ENCODE data around the gene MRPS2.

The MRPS2 gene

DNA sequence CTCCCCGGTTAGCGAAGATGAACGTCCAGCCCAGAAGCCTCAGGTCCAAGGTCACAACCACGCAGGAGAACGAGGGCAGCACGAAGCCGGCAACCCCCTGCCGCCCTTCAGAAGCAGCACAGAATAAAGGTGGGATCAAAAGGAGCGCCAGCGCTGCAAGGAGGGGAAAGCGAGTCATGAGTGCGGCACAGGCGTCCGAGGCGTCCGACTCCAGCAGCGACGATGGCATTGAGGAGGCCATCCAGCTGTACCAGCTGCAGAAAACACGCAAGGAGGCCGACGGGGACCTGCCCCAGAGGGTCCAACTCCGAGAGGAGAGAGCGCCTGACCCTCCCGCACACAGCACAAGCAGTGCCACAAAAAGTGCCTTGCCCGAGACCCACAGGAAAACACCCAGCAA, 15.1 kb upstream of the MRPS2 start:
- Histone ChIP-seq H3K27me3 (no peaks in the 10 kb centered on the region), H3K36me3 (peaks cover 20 to 66% (median 48%) of the 10 kb centered on the region in 3 donors), H3K4me3 (no peak overlapping the region), H3K4me1 (peaks cover 0 to 13% (median 7%) of the 10 kb centered on the region in 4 donors), H3K9me3 (no peaks in the 10 kb centered on the region), H3K27ac (no peak overlapping the region)
- TF ChIP-seq, protein P1, sequence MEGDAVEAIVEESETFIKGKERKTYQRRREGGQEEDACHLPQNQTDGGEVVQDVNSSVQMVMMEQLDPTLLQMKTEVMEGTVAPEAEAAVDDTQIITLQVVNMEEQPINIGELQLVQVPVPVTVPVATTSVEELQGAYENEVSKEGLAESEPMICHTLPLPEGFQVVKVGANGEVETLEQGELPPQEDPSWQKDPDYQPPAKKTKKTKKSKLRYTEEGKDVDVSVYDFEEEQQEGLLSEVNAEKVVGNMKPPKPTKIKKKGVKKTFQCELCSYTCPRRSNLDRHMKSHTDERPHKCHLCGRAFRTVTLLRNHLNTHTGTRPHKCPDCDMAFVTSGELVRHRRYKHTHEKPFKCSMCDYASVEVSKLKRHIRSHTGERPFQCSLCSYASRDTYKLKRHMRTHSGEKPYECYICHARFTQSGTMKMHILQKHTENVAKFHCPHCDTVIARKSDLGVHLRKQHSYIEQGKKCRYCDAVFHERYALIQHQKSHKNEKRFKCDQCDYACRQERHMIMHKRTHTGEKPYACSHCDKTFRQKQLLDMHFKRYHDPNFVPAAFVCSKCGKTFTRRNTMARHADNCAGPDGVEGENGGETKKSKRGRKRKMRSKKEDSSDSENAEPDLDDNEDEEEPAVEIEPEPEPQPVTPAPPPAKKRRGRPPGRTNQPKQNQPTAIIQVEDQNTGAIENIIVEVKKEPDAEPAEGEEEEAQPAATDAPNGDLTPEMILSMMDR (IDR thresholded peaks at IDR 0.05): no peak
- intact Hi-C loops (cut with DNase I; ENCODE audit: low total_unique reads): no loop called here
- DNase-seq: no peak

DNA sequence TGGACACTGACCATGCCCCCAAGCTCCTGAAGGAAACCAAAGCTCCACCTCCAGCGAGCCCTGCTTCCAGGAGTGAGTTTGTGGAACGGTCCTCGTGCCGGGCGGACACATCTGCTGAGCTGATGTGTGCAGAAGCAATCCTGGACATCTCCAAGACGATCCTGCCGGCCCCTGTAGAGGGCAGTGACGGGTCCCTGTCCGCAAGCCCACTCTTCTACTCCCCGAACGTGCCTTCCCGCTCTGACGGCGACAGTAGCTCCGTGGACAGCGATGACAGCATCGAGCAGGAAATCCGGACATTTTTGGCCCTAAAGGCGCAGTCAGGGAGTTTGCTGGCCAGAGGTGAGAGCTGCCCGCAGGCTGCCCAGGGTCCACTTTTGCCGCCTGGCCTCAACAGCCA, 14.7 kb upstream of the MRPS2 start:
- Histone ChIP-seq H3K36me3 (peaks cover 20 to 66% (median 48%) of the 10 kb centered on the region in 3 donors), H3K27ac (no peak overlapping the region), H3K4me3 (no peak overlapping the region), H3K4me1 (peaks cover 0 to 8% (median 3%) of the 10 kb centered on the region in 4 donors), H3K9me3 (no peaks in the 10 kb centered on the region), H3K27me3 (no peaks in the 10 kb centered on the region)
- no peak for DNase-seq
- TF ChIP-seq, protein P1 (IDR thresholded peaks at IDR 0.05): no peak
- intact Hi-C loops (cut with DNase I; ENCODE audit: low total_unique reads): no loop called here

DNA sequence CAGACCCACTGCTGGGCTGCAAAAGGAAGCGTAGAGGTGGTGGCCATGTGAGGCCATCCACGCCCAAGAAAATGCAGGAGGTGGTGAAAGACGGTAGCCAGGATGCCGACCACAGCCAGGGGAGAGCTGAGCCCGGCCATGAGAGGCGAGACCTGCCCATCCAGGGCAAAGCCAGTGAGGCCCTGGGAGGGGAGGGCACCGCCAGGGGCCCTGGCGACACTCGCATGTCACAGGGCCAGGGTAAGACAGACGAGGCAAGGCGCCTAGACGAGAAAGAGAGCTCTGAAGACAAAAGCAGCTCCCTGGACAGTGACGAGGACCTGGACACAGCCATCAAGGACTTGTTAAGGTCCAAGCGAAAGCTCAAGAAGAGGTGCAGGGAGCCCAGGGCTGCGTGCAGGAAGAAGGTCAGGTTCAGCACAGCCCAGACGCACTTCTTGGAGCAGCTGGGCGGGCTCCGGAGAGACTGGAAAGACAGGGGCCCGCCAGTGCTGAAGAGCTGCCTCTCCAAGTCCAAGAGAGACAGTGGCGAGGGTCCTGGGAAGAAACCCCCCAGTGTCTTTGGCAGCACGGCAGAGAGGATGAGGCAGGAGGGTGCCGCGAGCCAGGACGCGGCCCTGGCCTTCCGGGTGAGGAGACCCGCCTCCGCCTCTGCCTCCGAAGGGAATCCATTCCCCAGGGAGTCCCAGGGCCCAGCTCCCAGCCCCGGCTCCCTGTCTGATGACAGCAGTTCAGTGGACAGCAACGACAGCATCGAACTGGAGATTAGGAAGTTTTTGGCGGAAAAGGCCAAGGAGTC, 14.0 kb upstream of the MRPS2 start:
- H3K36me3 ChIP-seq: peaks cover 20 to 66% (median 48%) of the 10 kb centered on the region in 3 donors
- peaks cover 0 to 2% (median 0%) of the 10 kb centered on the region in 4 donors for H3K4me1 ChIP-seq
- H3K27me3 ChIP-seq: no peaks in the 10 kb centered on the region
- TF ChIP-seq, protein P1 (IDR thresholded peaks at IDR 0.05): no peak
- DNase-seq: no peak
- intact Hi-C loops (cut with DNase I; ENCODE audit: low total_unique reads): no loop called here
- H3K9me3 ChIP-seq: no peaks in the 10 kb centered on the region
- no peak overlapping the region for H3K4me3 ChIP-seq
- H3K27ac ChIP-seq: no peak overlapping the region

GRCh38 chr9:135487281-135488012, 13.0 kb upstream of the MRPS2 start:
- Histone ChIP-seq H3K36me3 (peaks cover 20 to 66% (median 48%) of the 10 kb centered on the region in 3 donors), H3K9me3 (no peaks in the 10 kb centered on the region), H3K27me3 (no peaks in the 10 kb centered on the region), H3K27ac (no peak overlapping the region), H3K4me1 (no peaks in the 10 kb centered on the region), H3K4me3 (no peak overlapping the region)
- DNase-seq: no peak
- TF ChIP-seq, protein P1 (IDR thresholded peaks at IDR 0.05): no peak
- intact Hi-C loops (cut with DNase I; ENCODE audit: low total_unique reads): no loop called here

- no peaks in the 10 kb centered on the region for H3K27me3 ChIP-seq
- H3K4me3 ChIP-seq: no peak overlapping the region
- no peak overlapping the region for H3K27ac ChIP-seq
- TF ChIP-seq, protein P1 (IDR thresholded peaks at IDR 0.05): no peak
- peaks cover 20 to 66% (median 48%) of the 10 kb centered on the region in 3 donors for H3K36me3 ChIP-seq
- intact Hi-C loops (cut with DNase I; ENCODE audit: low total_unique reads): no loop called here
- no peaks in the 10 kb centered on the region for H3K9me3 ChIP-seq
- H3K4me1 ChIP-seq: no peaks in the 10 kb centered on the region
- no peak for DNase-seq
These were observed 12.5 kb upstream of the MRPS2 start for GRCh38 chr9:135488013-135488330.
